ENCODE data around the gene ASB1.

DNA sequence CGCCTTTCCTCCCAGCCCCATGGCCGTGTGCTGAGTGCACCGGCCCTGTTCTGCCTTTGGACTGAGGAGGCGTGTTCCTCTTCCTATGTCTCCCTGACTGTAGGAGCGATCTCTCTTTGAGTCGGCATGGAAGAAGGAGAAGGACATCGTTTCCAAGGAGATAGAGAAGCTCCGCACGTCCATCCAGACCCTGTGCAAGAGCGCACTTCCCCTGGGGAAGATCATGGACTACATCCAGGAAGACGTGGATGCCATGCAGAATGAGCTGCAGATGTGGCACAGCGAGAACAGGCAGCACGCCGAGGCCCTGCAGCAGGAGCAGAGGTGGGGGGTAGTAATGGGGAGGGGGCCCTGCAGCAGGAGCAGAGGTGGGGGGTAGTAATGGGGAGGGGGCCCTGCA, 29.4 kb upstream of the ASB1 start:
- TF ChIP-seq, protein P1, sequence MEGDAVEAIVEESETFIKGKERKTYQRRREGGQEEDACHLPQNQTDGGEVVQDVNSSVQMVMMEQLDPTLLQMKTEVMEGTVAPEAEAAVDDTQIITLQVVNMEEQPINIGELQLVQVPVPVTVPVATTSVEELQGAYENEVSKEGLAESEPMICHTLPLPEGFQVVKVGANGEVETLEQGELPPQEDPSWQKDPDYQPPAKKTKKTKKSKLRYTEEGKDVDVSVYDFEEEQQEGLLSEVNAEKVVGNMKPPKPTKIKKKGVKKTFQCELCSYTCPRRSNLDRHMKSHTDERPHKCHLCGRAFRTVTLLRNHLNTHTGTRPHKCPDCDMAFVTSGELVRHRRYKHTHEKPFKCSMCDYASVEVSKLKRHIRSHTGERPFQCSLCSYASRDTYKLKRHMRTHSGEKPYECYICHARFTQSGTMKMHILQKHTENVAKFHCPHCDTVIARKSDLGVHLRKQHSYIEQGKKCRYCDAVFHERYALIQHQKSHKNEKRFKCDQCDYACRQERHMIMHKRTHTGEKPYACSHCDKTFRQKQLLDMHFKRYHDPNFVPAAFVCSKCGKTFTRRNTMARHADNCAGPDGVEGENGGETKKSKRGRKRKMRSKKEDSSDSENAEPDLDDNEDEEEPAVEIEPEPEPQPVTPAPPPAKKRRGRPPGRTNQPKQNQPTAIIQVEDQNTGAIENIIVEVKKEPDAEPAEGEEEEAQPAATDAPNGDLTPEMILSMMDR (IDR thresholded peaks at IDR 0.05): no peak
- no peak for TF ChIP-seq EZH2 (IDR thresholded peaks at IDR 0.05; ENCODE audit: borderline replicate concordance, insufficient read depth, low read depth, low read length, poor library complexity, severe bottlenecking)

Measured in B cell (primary cell).